ENCODE results near the gene PABPN1L. TPM values are rescaled to one million over a fixed set of nuclear protein-coding genes. Genes with fewer than 3 reads are reported as not detected.

Gene PABPN1L
- total RNA-seq, 1 donor from 2014 or later, result not detected

GRCh38 chr16:88909431-88910210 is 43.2 kb upstream of the PABPN1L start:
- Histone ChIP-seq H3K4me1 (peaks cover 6% of the 10 kb centered on the region), H3K9me3 (ENCODE audit: low read depth) (no peaks in the 10 kb centered on the region), H4K20me1 (ENCODE audit: low read depth) (no peaks in the 10 kb centered on the region), H3K79me2 (ENCODE audit: low read depth) (no peaks in the 10 kb centered on the region), H3K27ac (no peak overlapping the region), H3F3A (ENCODE audit: low read depth) (peaks cover 2% of the 10 kb centered on the region), H2AFZ (replicated peaks) (no peak overlapping the region), H3K27me3 (no peaks in the 10 kb centered on the region), H3K36me3 (no peaks in the 10 kb centered on the region), H3K4me2 (no peak overlapping the region), H3K4me3 (no peak overlapping the region), H3K9ac (no peak overlapping the region)
- no peak for DNase-seq (ENCODE audit: low spot score)
- Mint-ChIP-seq H3K27me3 (ENCODE audit: insufficient read depth, low read depth) (peaks cover 9% of the 10 kb centered on the region), H3K9me3 (no peaks in the 10 kb centered on the region), H3K4me3 (no peak overlapping the region), H3K36me3 (no peaks in the 10 kb centered on the region), H3K27ac (no peak overlapping the region), H3K4me1 (peaks cover 26% of the 10 kb centered on the region)
- no peak for TF ChIP-seq EZH2phosphoT487 (IDR thresholded peaks at IDR 0.05)
- no peak for TF ChIP-seq EZH2 (IDR thresholded peaks at IDR 0.05)
- TF ChIP-seq CTCF (IDR thresholded peaks at IDR 0.05), result no peak

- H3K9me3 Mint-ChIP-seq, result no peaks in the 10 kb centered on the region
- DNase-seq (ENCODE audit: low spot score), result no peak
- H3K4me1 Mint-ChIP-seq, result peaks cover 23% of the 10 kb centered on the region
- H3F3A ChIP-seq (ENCODE audit: low read depth), result no peaks in the 10 kb centered on the region
- no peaks in the 10 kb centered on the region for H3K36me3 ChIP-seq
- no peak overlapping the region for H3K4me3 Mint-ChIP-seq
- no peak overlapping the region for H3K9ac ChIP-seq
- H3K27me3 ChIP-seq, result no peaks in the 10 kb centered on the region
- no peak overlapping the region for H3K27ac ChIP-seq
- no peak overlapping the region for H3K4me2 ChIP-seq
- TF ChIP-seq CTCF (IDR thresholded peaks at IDR 0.05) (no peak), EZH2 (IDR thresholded peaks at IDR 0.05) (no peak), EZH2phosphoT487 (IDR thresholded peaks at IDR 0.05) (no peak)
- no peaks in the 10 kb centered on the region for H3K36me3 Mint-ChIP-seq
- no peak overlapping the region for H3K27ac Mint-ChIP-seq
- no peaks in the 10 kb centered on the region for H4K20me1 ChIP-seq (ENCODE audit: low read depth)
- no peak overlapping the region for H3K4me3 ChIP-seq
- peaks cover 4% of the 10 kb centered on the region for H3K4me1 ChIP-seq
- no peaks in the 10 kb centered on the region for H3K9me3 ChIP-seq (ENCODE audit: low read depth)
- no peak overlapping the region for H2AFZ ChIP-seq (replicated peaks)
- peaks cover 4% of the 10 kb centered on the region for H3K27me3 Mint-ChIP-seq (ENCODE audit: insufficient read depth, low read depth)
- H3K79me2 ChIP-seq (ENCODE audit: low read depth), result no peaks in the 10 kb centered on the region
Measured at GRCh38 chr16:88908307-88908706, 41.8 kb upstream of the PABPN1L start.

- no peak overlapping the region for H3K4me3 Mint-ChIP-seq
- Histone ChIP-seq H3K4me3 (no peak overlapping the region), H3K9ac (no peak overlapping the region), H3K79me2 (ENCODE audit: low read depth) (no peaks in the 10 kb centered on the region), H3K4me2 (no peak overlapping the region), H3K36me3 (no peaks in the 10 kb centered on the region), H2AFZ (replicated peaks) (no peak overlapping the region), H3K27ac (no peak overlapping the region), H3K9me3 (ENCODE audit: low read depth) (no peaks in the 10 kb centered on the region), H3K4me1 (peaks cover 4% of the 10 kb centered on the region), H3K27me3 (no peaks in the 10 kb centered on the region), H3F3A (ENCODE audit: low read depth) (no peaks in the 10 kb centered on the region), H4K20me1 (ENCODE audit: low read depth) (no peaks in the 10 kb centered on the region)
- DNase-seq (ENCODE audit: low spot score), result no peak
- H3K36me3 Mint-ChIP-seq, result no peaks in the 10 kb centered on the region
- peaks cover 26% of the 10 kb centered on the region for H3K4me1 Mint-ChIP-seq
- no peaks in the 10 kb centered on the region for H3K9me3 Mint-ChIP-seq
- no peak for TF ChIP-seq EZH2 (IDR thresholded peaks at IDR 0.05)
- peaks cover 4% of the 10 kb centered on the region for H3K27me3 Mint-ChIP-seq (ENCODE audit: insufficient read depth, low read depth)
- H3K27ac Mint-ChIP-seq, result peak overlapping the region; percentile 51
Measured at GRCh38 chr16:88907768-88908167, 41.3 kb upstream of the PABPN1L start.

GRCh38 chr16:88906535-88907105 is 40.2 kb upstream of the PABPN1L start:
- Histone ChIP-seq H3K79me2 (ENCODE audit: low read depth) (no peaks in the 10 kb centered on the region), H3F3A (ENCODE audit: low read depth) (no peaks in the 10 kb centered on the region), H3K27ac (no peak overlapping the region), H3K4me2 (no peak overlapping the region), H3K9me3 (ENCODE audit: low read depth) (no peaks in the 10 kb centered on the region), H3K9ac (no peak overlapping the region), H4K20me1 (ENCODE audit: low read depth) (no peaks in the 10 kb centered on the region), H3K4me1 (peaks cover 8% of the 10 kb centered on the region), H3K36me3 (no peaks in the 10 kb centered on the region), H3K27me3 (no peaks in the 10 kb centered on the region), H3K4me3 (no peak overlapping the region), H2AFZ (replicated peaks) (no peak overlapping the region)
- no peak for DNase-seq (ENCODE audit: low spot score)
- Mint-ChIP-seq H3K27ac (no peak overlapping the region), H3K9me3 (no peaks in the 10 kb centered on the region), H3K27me3 (ENCODE audit: insufficient read depth, low read depth) (peaks cover 4% of the 10 kb centered on the region), H3K36me3 (no peaks in the 10 kb centered on the region), H3K4me1 (peaks cover 21% of the 10 kb centered on the region), H3K4me3 (peak overlapping the region; percentile 58)
- no peak for TF ChIP-seq EZH2 (IDR thresholded peaks at IDR 0.05)
- no peak for TF ChIP-seq EZH2phosphoT487 (IDR thresholded peaks at IDR 0.05)
- no peak for TF ChIP-seq CTCF (IDR thresholded peaks at IDR 0.05)

Data from neural progenitor cell (in vitro differentiated cells).